Measurements from ENCODE around the gene MT1A. TPM values are rescaled to one million over a fixed set of nuclear protein-coding genes. Genes with fewer than 3 reads are reported as not detected.

Gene MT1A
- polyA plus RNA-seq, 3 donors from 2014 or later, result not detected

GRCh38 chr16:56689171-56689570, 50.7 kb downstream of the MT1A start:
- Mint-ChIP-seq H3K36me3 (peaks cover 0 to 4% (median 3%) of the 10 kb centered on the region in 3 donors), H3K27me3 (ENCODE audit: low read depth in 3 of 3) (peaks cover 2 to 7% (median 2%) of the 10 kb centered on the region in 3 donors), H3K9me3 (no peaks in the 10 kb centered on the region), H3K27ac (no peak overlapping the region), H3K4me1 (peaks cover 0 to 2% of the 10 kb centered on the region in 2 donors), H3K4me3 (no peak overlapping the region)
- DNase-seq, result no peak

Other genes starting within 250 kb of the MT1A start
- gene AMFR, start 213.1 kb upstream of the MT1A start, polyA plus RNA-seq, result 10 to 100 TPM; 17.8 to 63.3 (median 40.3) TPM
- 10 to 100 TPM; 71.2 to 79.8 (median 76.8) TPM for gene NUDT21, start 187.3 kb upstream of the MT1A start, polyA plus RNA-seq
- 10 to 100 TPM; 61.1 to 96.7 (median 80.5) TPM for gene OGFOD1, start 187.1 kb upstream of the MT1A start, polyA plus RNA-seq
- 10 to 100 TPM; 16.9 to 25.6 (median 19.2) TPM for gene BBS2, start 118.6 kb upstream of the MT1A start, polyA plus RNA-seq
- gene MT4, start 73.6 kb upstream of the MT1A start, polyA plus RNA-seq, result not detected
- not detected for gene MT3, start 49.1 kb upstream of the MT1A start, polyA plus RNA-seq
- 100 to 1,000 TPM; 139 to 321 (median 313) TPM for gene MT2A, start 30.1 kb upstream of the MT1A start, polyA plus RNA-seq
- 1 to 10 TPM in 2 of 3 donors, not detected in 1; 1.4 to 2.5 TPM for gene MT1E, start 12.9 kb upstream of the MT1A start, polyA plus RNA-seq
- not detected for gene MT1M, start 6.0 kb upstream of the MT1A start, polyA plus RNA-seq
- not detected for gene MT1B, start 13.2 kb downstream of the MT1A start, polyA plus RNA-seq
- 10 to 100 TPM in 2 of 3 donors, 1 to 10 TPM in 1; 6.4 to 39.1 (median 20.6) TPM for gene MT1F, start 19.3 kb downstream of the MT1A start, polyA plus RNA-seq
- not detected for gene MT1G, start 29.4 kb downstream of the MT1A start, polyA plus RNA-seq
- not detected for gene MT1H, start 31.1 kb downstream of the MT1A start, polyA plus RNA-seq
- gene MT1X, start 43.8 kb downstream of the MT1A start, polyA plus RNA-seq, result 10 to 100 TPM; 23.2 to 73.5 (median 69.4) TPM
- 10 to 100 TPM; 57.1 to 91.4 (median 68.3) TPM for gene NUP93, start 91.5 kb downstream of the MT1A start, polyA plus RNA-seq
- under 1 TPM in 1 of 3 donors, not detected in 2; 0.51 TPM for gene SLC12A3, start 226.5 kb downstream of the MT1A start, polyA plus RNA-seq

All from immature natural killer cell (primary cell).